B cell (primary cell): ENCODE data around the gene RAB11FIP3. TPM values are rescaled to one million over a fixed set of nuclear protein-coding genes. Genes with fewer than 3 reads are reported as not detected.
A peak's percentile ranks its signal among the peaks of the same experiment; 100 is the strongest.

Experiments used
- ATAC-seq: fragments of 200-7000 bp; cut with Tn5 transposase; one replicate; pipeline ENCODE4 v1.10.0; 2021; ENCODE audit warnings: low read depth, mild to moderate bottlenecking, moderate number of reproducible peaks, moderate library complexity
- CTCF ChIA-PET: fragments of 350-600 bp; sonication (Branson Sonifier 250); formaldehyde crosslinking; loops from one replicate; lab custom pipeline; 2021; ENCODE audit warnings: antibody characterized with exemption, inconsistent platforms; lab: Charles Lee
- POLR2A ChIA-PET: fragments of 350-600 bp; sonication (Branson Sonifier 250); formaldehyde crosslinking; loops from one replicate; lab custom pipeline; 2021; ENCODE audit warnings: antibody characterized with exemption; lab: Charles Lee
- DNase-seq: peaks from one replicate; pipeline ENCODE4 v3.0.0; 2013
- H2AFZ ChIP-seq: 2 replicates; pipeline ENCODE4 v1.6.1; 2012; ENCODE audit warnings: mild to moderate bottlenecking, low read depth, low read length; ENCODE audit not compliant: insufficient read depth, poor library complexity, severe bottlenecking
- H3K27ac ChIP-seq, 2 donors: 1 replicate in 1 of 2; 2 replicates in 1 of 2; pipeline ENCODE4 v1.5.1; 2012 to 2013; ENCODE audit warnings: low read length in 2 of 2, mild to moderate bottlenecking in 2 of 2, moderate library complexity in 1 of 2
- H3K27me3 ChIP-seq, 4 experiments: fragments of 200-600 bp in 1 of 4; sonication (generic) in 1 of 4; replicated peaks in 1 of 4; 1 replicate in 2 of 4; 2 replicates in 2 of 4; pipeline versions ENCODE4 v1.6.1 to v1.7.0; 2013 to 2016; ENCODE audit warnings: low read length in 3 of 4, mild to moderate bottlenecking in 2 of 4, mixed read lengths in 1 of 4, moderate library complexity in 1 of 4; ENCODE audit not compliant: insufficient read depth in 4 of 4, control insufficient read depth in 3 of 4; ENCODE audit errors: control extremely low read depth in 1 of 4
- H3K36me3 ChIP-seq, 2 experiments: replicated peaks in 1 of 2; 1 replicate in 1 of 2; 2 replicates in 1 of 2; pipeline versions ENCODE4 v1.6.1 to v1.7.1; 2013; ENCODE audit warnings: low read length in 1 of 2; ENCODE audit not compliant: insufficient read depth in 2 of 2, control insufficient read depth in 1 of 2; ENCODE audit errors: control extremely low read depth in 1 of 2, extremely low read depth in 1 of 2
- H3K4me1 ChIP-seq, 2 donors: fragments of 200-600 bp in 1 of 2; sonication (generic) in 1 of 2; 1 replicate in 1 of 2; 2 replicates in 1 of 2; pipeline versions ENCODE4 v1.5.1 to v1.6.1; 2013 to 2017; ENCODE audit warnings: low read length in 2 of 2; ENCODE audit not compliant: control insufficient read depth in 2 of 2, insufficient read depth in 2 of 2
- H3K4me2 ChIP-seq: replicated peaks from 2 replicates; pipeline ENCODE3; 2012; ENCODE audit warnings: mild to moderate bottlenecking, low read depth, low read length; ENCODE audit not compliant: poor library complexity, severe bottlenecking
- H3K4me3 ChIP-seq, 5 experiments: fragments of 200-600 bp in 1 of 5; sonication (generic) in 1 of 5; 1 replicate in 3 of 5; 2 replicates in 2 of 5; pipeline versions ENCODE4 v1.5.1 to v1.7.0; 2011 to 2016; ENCODE audit warnings: low read length in 4 of 5, mild to moderate bottlenecking in 4 of 5, low read depth in 2 of 5, control low read depth in 1 of 5, moderate library complexity in 1 of 5; ENCODE audit not compliant: insufficient read depth in 1 of 5; ENCODE audit errors: control extremely low read depth in 1 of 5, extremely low read depth in 1 of 5
- H3K79me2 ChIP-seq: fragments of 200-600 bp; sonication (generic); one replicate; pipeline ENCODE4 v1.6.0; 2016; ENCODE audit warnings: low read length; ENCODE audit not compliant: control insufficient read depth, insufficient read depth
- H3K9ac ChIP-seq: fragments of 200-600 bp; sonication (generic); 2 replicates; pipeline ENCODE4 v1.6.1; 2017; ENCODE audit warnings: mild to moderate bottlenecking, low read length, moderate library complexity
- H3K9me3 ChIP-seq, 3 donors: one replicate each; pipeline versions ENCODE4 v1.6.1 to v1.7.1; 2013; ENCODE audit warnings: low read length in 2 of 3; ENCODE audit not compliant: control insufficient read depth in 2 of 3, insufficient read depth in 1 of 3; ENCODE audit errors: control extremely low read depth in 1 of 3
- H4K20me1 ChIP-seq: 2 replicates; pipeline ENCODE4 v1.6.0; 2012; ENCODE audit warnings: mild to moderate bottlenecking, low read length; ENCODE audit not compliant: insufficient read depth, control insufficient read depth, poor library complexity, severe bottlenecking
- H3K27ac Mint-ChIP-seq: one replicate; pipeline ENCODE4 v1.8.0; 2021; ENCODE audit warnings: mixed read lengths
- H3K27me3 Mint-ChIP-seq: one replicate; pipeline ENCODE4 v1.8.0; 2021; ENCODE audit warnings: mixed read lengths
- H3K4me1 Mint-ChIP-seq: one replicate; pipeline ENCODE4 v1.8.0; 2021; ENCODE audit warnings: mixed read lengths
- H3K4me3 Mint-ChIP-seq: one replicate; pipeline ENCODE4 v1.8.0; 2021; ENCODE audit warnings: mixed read lengths
- H3K9me3 Mint-ChIP-seq: one replicate; pipeline ENCODE4 v1.8.0; 2022; ENCODE audit warnings: mixed read lengths; ENCODE audit not compliant: insufficient read depth
- CTCF ChIP-seq: fragments of 200-600 bp; IDR thresholded peaks from one replicate; pipeline ENCODE4 v1.8.0; 2022; ENCODE audit warnings: antibody characterized with exemption, mild to moderate bottlenecking
- EZH2 ChIP-seq: IDR thresholded peaks from 2 replicates; pipeline ENCODE4 v1.6.1; 2012; ENCODE audit warnings: borderline replicate concordance, low read depth, mild to moderate bottlenecking, moderate library complexity, low read length; ENCODE audit not compliant: insufficient read depth, poor library complexity, severe bottlenecking
- WGBS: methylation state at CpG from one replicate; pipeline ENCODE4 v1.1.5; 2013; ENCODE audit warnings: missing lambda C conversion rate; ENCODE audit not compliant: insufficient coverage; 5-methylcytosine and 5-hydroxymethylcytosine counted together
- intact Hi-C: fragments of 100-400 bp; cut with micrococcal nuclease; formaldehyde crosslinking; loops from one replicate; pipeline ENCODE4 v1.10.0; 2022
- polyA plus RNA-seq: library from polyadenylated mRNA; depleted of rRNA; stranded (reverse); fragments of >200 nt; gene quantifications from 2 replicates; pipeline ENCODE4 v1.2.3, GENCODE V29; 2012
- total RNA-seq, 2 donors: library from RNA; stranded (reverse); fragments of 120-200 nt in 1 of 2; gene quantifications; 1 replicate in 1 of 2; 2 replicates in 1 of 2; pipeline versions ENCODE4 v1.2.3 to v1.2.4, GENCODE V29; 2013 to 2022

Gene RAB11FIP3
- total and polyA plus RNA-seq, 2 donors (not counting 1 experiment from before 2014, with no cell fraction given), result 24.3 to 57.2 TPM

- ChIA-PET CTCF (interaction anchor here (1.0 to 1.3 kb wide), 2 partner anchors 25 to 319 kb away, joined by 3 to 4 read pairs; no protein-coding TSS in a partner anchor), POLR2A (interaction anchor here (0.6 to 2.8 kb wide), 3 partner anchors 24 to 73 kb away, joined by 3 to 13 read pairs (median 7); partner anchors contain the start of genes DECR2 and MRPL28)
- under 1% methylated on average over 63 of the region's 63 CpGs for WGBS
- Mint-ChIP-seq H3K9me3 (no peaks in the 10 kb centered on the region), H3K27ac (peak overlapping the region; percentile 15), H3K4me3 (peak overlapping the region; percentile 93), H3K27me3 (peaks cover 8% of the 10 kb centered on the region), H3K4me1 (peaks cover 25% of the 10 kb centered on the region)
- Histone ChIP-seq H3K27me3 (peaks cover 0 to 14% (median 2%) of the 10 kb centered on the region in 4 experiments), H3K4me1 (peaks cover 16 to 22% of the 10 kb centered on the region in 2 donors), H2AFZ (peak overlapping the region; percentile 86), H3K36me3 (no peaks in the 10 kb centered on the region), H3K27ac (peak overlapping the region in 1 of 2 donors; percentile 92), H3K4me3 (peak overlapping the region in 4 of 5 experiments; percentile 52 to 71 (median 62)), H4K20me1 (peaks cover 11% of the 10 kb centered on the region), H3K79me2 (peaks cover 30% of the 10 kb centered on the region), H3K4me2 (peak overlapping the region; percentile 86), H3K9me3 (no peaks in the 10 kb centered on the region), H3K9ac (peak overlapping the region; percentile 68)
- no peak for TF ChIP-seq CTCF
- no peak for TF ChIP-seq EZH2
- no peak for DNase-seq
- ATAC-seq, result peak; percentile 52
- intact Hi-C loops, result loop anchor here (1.0 to 5.0 kb wide), 4 partner anchors 24 to 102 kb away; partner anchors contain the start of genes CAPN15, DECR2 and PGAP6
Observed at GRCh38 chr16:425740-426114, 278 bp downstream of the RAB11FIP3 start.
